NCI-H146 treated with DMSO at 0.1 percent for 48 hours (cell line): ENCODE measurements around the gene FKBP7.
"Not testable (repeated sequence)": the region's sequence is repeated elsewhere in the genome, so short reads cannot be mapped to it uniquely, and the experiment has no call there.

ENCODE experiments used
- DNase-seq: peaks from one replicate; lab custom pipeline; 2025; ENCODE audit not compliant: unreplicated experiment; lab: John Stamatoyannopoulos, UW

Gene FKBP7

GRCh38 chr2:178478439-178479274 is at the start of gene FKBP7:
TSS of gene FKBP7 (minus strand) at chr2:178478600. CDS start at chr2:178478499, 101 bp downstream.
- peak; percentile 45 for DNase-seq

DNA sequence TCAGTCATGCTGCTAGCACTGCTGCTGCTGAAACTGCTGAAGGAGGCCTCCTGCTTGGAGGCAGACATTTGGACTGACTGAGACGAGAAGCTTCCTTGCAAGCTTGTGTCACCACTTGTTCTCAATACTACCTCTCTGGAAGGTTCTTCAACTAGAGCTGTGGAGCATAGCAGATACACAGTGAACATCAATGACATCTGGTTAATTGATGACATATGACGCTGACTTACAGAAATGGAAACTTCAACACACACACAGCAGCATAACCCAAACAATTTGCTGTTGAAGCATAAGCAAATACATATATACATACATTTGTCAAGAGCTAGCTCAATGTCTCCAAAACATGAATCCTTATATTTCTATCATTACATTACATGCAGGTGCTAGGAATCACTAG is 49.2 kb upstream of the FKBP7 start:
- DNase-seq, result no peak

GRCh38 chr2:178526256-178526655 is 47.9 kb upstream of the FKBP7 start:
- no peak for DNase-seq

DNA sequence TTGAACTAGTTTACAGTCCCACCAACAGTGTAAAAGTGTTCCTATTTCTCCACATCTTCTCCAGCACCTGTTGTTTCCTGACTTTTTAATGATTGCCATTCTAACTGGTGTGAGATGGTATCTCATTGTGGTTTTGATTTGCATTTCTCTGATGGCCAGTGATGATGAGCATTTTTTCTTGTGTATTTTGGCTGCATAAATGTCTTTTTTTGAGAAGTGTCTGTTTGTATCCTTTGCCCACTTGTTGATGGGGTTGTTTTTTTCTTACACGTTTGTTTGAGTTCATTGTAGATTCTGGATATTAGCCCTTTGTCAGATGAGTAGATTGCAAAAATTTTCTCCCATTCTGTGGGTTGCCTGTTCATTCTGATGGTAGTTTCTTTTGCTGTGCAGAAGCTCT is 47.1 kb upstream of the FKBP7 start:
- DNase-seq, result not testable (repeated sequence)

DNA sequence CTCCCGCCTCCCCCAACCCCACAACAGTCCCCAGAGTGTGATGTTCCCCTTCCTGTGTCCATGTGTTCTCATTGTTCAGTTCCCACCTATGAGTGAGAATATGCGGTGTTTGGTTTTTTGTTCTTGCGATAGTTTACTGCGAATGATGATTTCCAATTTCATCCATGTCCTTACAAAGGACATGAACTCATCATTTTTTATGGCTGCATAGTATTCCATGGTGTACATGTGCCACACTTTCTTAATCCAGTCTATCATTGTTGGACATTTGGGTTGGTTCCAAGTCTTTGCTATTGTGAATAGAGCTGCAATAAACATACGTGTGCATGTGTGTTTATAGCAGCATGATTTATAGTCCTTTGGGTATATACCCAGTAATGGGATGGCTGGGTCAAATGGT is 46.6 kb upstream of the FKBP7 start:
- DNase-seq, result not testable (repeated sequence)

DNA sequence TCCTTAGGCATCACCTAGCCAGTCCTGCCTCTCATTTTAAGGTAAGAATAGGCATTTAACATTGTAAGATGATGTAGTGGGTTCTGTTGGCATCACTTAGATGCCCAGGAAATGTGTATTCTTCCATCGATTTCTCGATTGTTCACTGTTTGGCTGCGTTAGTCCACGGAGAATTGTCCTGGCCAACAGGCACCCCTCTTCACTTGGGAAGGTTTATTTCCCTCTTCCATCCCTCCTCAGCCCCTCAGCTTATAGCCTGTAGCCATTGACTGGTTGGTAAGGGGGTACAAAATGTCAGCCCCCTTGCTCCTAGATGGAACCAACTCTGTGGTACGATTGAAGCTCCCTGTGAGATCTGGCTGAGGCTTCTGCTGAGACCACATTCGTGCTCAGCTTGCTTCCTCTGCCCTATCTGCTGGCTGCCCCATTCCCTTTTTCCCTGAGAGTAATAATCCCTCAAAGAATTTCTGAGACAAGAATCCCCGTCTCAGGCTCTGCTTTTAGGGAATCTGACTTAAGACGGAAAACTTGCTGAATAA is 45.3 kb upstream of the FKBP7 start:
- DNase-seq, result no peak

DNA sequence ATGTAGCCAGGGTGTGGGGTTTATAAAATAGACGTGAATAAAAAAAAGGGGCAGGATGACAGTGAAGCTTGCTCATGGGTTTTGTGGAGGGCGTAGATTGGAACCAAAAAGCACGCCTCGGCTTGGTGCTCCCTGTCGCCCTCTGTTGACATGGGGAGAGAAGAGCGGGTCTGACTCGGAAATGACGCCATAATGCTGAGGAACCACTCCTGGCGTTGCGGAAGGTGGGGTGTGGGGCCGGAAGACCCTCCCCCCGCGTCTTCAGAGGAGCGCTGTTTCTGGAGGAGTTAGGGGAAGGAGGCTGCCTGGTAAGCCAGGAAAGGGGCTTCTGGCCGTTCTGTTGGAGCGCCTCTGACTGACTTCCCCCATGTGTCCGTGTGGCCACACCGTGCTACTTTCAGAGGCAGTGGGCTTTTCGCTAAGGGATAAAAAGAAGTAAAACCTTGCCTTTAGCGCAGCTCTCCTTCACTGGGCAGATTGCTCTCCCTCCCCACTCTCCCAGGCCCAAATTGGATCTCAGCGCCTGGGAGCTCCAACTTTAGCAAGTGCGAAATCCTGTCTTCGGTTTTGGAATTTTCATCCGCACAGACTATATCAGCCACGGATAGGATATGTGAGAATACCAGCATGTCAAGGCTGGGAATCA is 44.7 kb upstream of the FKBP7 start:
- no peak for DNase-seq

- no peak for DNase-seq
Observed at GRCh38 chr2:178521304-178522150, 43.1 kb upstream of the FKBP7 start.

DNA sequence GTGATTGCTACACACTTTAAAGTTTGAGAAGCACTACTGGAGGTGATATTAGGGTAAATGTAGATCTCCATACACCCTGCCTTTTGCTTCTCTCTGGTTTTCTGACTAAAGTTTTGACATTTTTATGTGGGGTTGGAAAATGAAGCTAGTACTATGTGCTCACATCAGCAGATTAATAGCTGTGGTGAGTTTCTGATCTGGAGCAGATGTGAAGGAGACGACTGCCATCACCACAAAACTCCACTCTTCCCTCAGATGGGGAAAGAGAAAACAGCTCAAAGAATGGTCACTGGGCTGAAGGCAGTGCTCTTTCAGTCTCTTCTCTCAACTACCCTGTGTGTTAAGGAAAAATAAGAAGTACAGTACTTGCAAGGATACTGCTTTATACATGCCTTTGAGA is 39.1 kb upstream of the FKBP7 start:
- DNase-seq, result no peak

DNA sequence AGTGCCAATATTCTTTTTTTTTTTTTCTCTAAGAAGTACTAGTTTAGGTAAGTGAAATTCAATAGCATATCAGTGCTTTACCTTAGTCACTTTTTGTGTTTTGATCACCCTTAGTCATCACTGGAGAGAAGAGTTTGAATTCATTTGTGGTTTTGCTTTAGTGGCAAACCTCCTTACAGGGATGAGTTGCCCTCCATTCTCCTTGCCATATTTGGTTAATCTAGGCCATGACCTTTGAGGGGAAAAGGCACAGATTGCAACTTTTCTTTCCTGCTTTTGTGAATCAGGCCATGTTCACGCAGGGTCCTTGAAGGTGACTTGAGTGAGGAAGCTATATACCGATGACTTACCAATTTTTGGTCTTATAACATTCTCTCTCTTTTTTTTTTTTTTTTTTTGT is 36.3 kb upstream of the FKBP7 start:
- DNase-seq, result no peak

GRCh38 chr2:178513876-178514275 is 35.5 kb upstream of the FKBP7 start:
- DNase-seq, result no peak

DNA sequence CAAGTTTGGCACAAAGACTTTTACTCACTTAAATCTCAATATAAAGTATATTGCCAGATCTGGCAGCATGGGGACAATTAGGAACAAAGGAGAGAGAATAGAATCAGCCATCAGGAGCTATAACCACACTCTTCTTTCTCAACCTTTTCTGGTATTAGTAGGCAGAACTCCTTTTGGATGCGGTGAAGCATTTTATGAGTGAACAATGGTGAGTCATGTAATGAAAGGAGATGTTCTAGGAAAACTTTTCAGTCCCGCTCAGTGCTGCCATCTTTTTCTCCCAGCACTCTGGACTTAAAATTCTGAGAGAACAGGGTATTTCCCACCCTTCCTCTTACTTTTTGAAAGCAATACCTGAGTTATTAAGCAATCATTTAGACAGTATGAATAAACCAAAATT is 34.1 kb upstream of the FKBP7 start:
- DNase-seq, result no peak

GRCh38 chr2:178510384-178510783 is 32.0 kb upstream of the FKBP7 start:
- no peak for DNase-seq

DNA sequence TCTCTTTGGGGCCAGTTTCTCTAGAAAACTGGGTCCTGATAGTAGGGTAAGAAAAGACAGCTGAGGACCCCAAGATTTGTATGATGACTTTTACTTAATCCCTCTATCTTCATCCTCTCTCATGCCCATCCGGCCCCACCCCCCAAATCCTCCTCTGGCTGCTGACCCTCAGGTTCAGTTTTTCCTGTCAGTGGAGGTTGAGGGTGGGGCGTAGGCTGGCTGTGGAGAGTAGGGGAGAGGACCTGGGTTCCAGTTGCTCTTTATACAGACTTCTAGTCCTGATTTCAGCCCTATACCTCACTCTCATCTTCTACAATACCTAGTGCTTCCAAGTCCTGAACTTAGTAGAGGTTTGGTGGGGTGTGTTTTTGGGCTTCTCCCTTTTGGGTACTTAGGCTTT is 30.2 kb upstream of the FKBP7 start:
- no peak for DNase-seq

- no peak for DNase-seq
Observed at GRCh38 chr2:178506949-178507348, 28.5 kb upstream of the FKBP7 start.

GRCh38 chr2:178506524-178506923 is 28.1 kb upstream of the FKBP7 start:
- no peak for DNase-seq

DNA sequence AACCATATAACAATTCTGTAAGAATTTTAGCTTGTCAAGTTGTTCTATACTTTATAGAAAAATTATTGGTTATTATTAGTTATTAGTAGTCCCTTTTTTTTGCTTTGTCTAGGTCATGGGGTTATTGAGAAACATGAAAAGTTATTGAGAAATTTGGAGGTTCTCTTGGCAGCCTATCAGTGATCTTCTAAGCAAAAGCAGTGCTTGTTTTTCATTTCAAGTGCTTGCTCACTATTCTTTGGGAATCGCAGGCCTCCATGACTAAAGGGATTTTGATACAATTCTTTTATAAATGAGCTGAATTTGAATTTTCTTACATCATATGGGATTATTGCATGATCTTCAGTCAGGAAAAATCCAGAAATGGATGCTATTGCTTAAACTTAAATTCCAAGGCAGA is 27.7 kb upstream of the FKBP7 start:
- no peak for DNase-seq

- DNase-seq, result no peak
Observed at GRCh38 chr2:178502751-178503150, 24.4 kb upstream of the FKBP7 start.

DNA sequence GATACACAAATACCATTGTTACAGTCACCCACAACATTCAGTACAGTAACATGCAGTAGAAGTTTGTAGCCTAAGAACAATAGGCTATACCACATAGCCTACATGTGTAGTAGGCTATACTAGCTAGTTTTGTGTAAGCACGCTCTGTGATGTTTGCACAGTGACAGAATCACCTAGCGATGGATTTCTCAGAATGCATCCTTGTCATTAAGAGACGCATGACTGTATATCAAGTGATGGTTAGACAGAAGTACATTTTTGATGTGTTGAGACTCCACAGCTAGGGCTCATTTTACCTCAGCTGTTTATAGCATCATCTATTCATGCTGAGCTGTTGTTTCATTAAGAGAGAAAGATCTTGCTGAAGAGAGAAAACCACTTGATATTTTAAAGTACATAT is 21.2 kb upstream of the FKBP7 start:
- no peak for DNase-seq

- no peak for DNase-seq
Observed at GRCh38 chr2:178498137-178498536, 19.7 kb upstream of the FKBP7 start.

GRCh38 chr2:178496049-178496448 is 17.6 kb upstream of the FKBP7 start:
- no peak for DNase-seq
